ENCODE results near the gene ATP8A2. TPM values are rescaled to one million over a fixed set of nuclear protein-coding genes. Genes with fewer than 3 reads are reported as not detected.

Gene ATP8A2
- polyA plus RNA-seq, 3 donors from 2014 or later: 0.20 to 0.38 TPM; not detected in 1

GRCh38 chr13:25979371-25979770 is 607.6 kb downstream of the ATP8A2 start:
- H3K4me1 Mint-ChIP-seq: peaks cover 0 to 3% of the 10 kb centered on the region in 2 donors
- no peak overlapping the region for H3K4me3 Mint-ChIP-seq
- no peaks in the 10 kb centered on the region for H3K9me3 Mint-ChIP-seq
- no peaks in the 10 kb centered on the region for H3K36me3 Mint-ChIP-seq
- no peak for DNase-seq
- peaks cover 6 to 13% (median 7%) of the 10 kb centered on the region in 3 donors for H3K27me3 Mint-ChIP-seq (ENCODE audit: low read depth in 3 of 3)
- H3K27ac Mint-ChIP-seq: no peak overlapping the region

- peaks cover 3 to 11% (median 6%) of the 10 kb centered on the region in 3 donors for H3K27me3 Mint-ChIP-seq (ENCODE audit: low read depth in 3 of 3)
- no peaks in the 10 kb centered on the region for H3K36me3 Mint-ChIP-seq
- no peaks in the 10 kb centered on the region for H3K9me3 Mint-ChIP-seq
- DNase-seq: no peak
- no peak overlapping the region for H3K4me3 Mint-ChIP-seq
- peaks cover 0 to 3% of the 10 kb centered on the region in 2 donors for H3K4me1 Mint-ChIP-seq
- H3K27ac Mint-ChIP-seq: no peak overlapping the region
Observed at GRCh38 chr13:25980255-25980654, 608.5 kb downstream of the ATP8A2 start.

GRCh38 chr13:25981060-25981459 is 609.3 kb downstream of the ATP8A2 start:
- Mint-ChIP-seq H3K27me3 (ENCODE audit: low read depth in 3 of 3) (peaks cover 3 to 11% (median 6%) of the 10 kb centered on the region in 3 donors), H3K27ac (no peak overlapping the region), H3K4me3 (no peak overlapping the region), H3K4me1 (peaks cover 0 to 3% of the 10 kb centered on the region in 2 donors), H3K36me3 (no peaks in the 10 kb centered on the region), H3K9me3 (no peaks in the 10 kb centered on the region)
- DNase-seq: no peak

- DNase-seq: no peak
Observed at GRCh38 chr13:25982907-25983306, 611.1 kb downstream of the ATP8A2 start.

GRCh38 chr13:25987987-25988386 is 616.2 kb downstream of the ATP8A2 start:
- Mint-ChIP-seq H3K4me1 (peaks cover 0 to 5% of the 10 kb centered on the region in 2 donors), H3K36me3 (peaks cover 0 to 4% (median 0%) of the 10 kb centered on the region in 3 donors), H3K4me3 (no peak overlapping the region), H3K27me3 (ENCODE audit: low read depth in 3 of 3) (peaks cover 0 to 7% (median 0%) of the 10 kb centered on the region in 3 donors), H3K9me3 (no peaks in the 10 kb centered on the region), H3K27ac (no peak overlapping the region)
- no peak for DNase-seq

More at GRCh38 chr13:25982907-25983306, 611.1 kb downstream of the ATP8A2 start:
- no peaks in the 10 kb centered on the region for H3K9me3 Mint-ChIP-seq
- H3K36me3 Mint-ChIP-seq: no peaks in the 10 kb centered on the region
- H3K4me3 Mint-ChIP-seq: no peak overlapping the region
- H3K4me1 Mint-ChIP-seq: no peaks in the 10 kb centered on the region
- no peak overlapping the region for H3K27ac Mint-ChIP-seq
- peaks cover 0 to 4% (median 3%) of the 10 kb centered on the region in 3 donors for H3K27me3 Mint-ChIP-seq (ENCODE audit: low read depth in 3 of 3)

GRCh38 chr13:25988661-25989060 is 616.9 kb downstream of the ATP8A2 start:
- H3K4me1 Mint-ChIP-seq: peaks cover 0 to 5% of the 10 kb centered on the region in 2 donors
- no peak for DNase-seq
- H3K27me3 Mint-ChIP-seq (ENCODE audit: low read depth in 3 of 3): peaks cover 0 to 7% (median 0%) of the 10 kb centered on the region in 3 donors
- no peak overlapping the region for H3K4me3 Mint-ChIP-seq
- no peak overlapping the region for H3K27ac Mint-ChIP-seq
- H3K9me3 Mint-ChIP-seq: peaks cover 0 to 6% (median 1%) of the 10 kb centered on the region in 6 donors
- peaks cover 0 to 4% (median 0%) of the 10 kb centered on the region in 3 donors for H3K36me3 Mint-ChIP-seq

- DNase-seq: no peak
- H3K27me3 Mint-ChIP-seq (ENCODE audit: low read depth in 3 of 3): peaks cover 0 to 7% (median 0%) of the 10 kb centered on the region in 3 donors
- H3K4me3 Mint-ChIP-seq: no peak overlapping the region
- H3K36me3 Mint-ChIP-seq: peaks cover 0 to 7% (median 4%) of the 10 kb centered on the region in 3 donors
- no peak overlapping the region for H3K27ac Mint-ChIP-seq
- peaks cover 0 to 5% of the 10 kb centered on the region in 2 donors for H3K4me1 Mint-ChIP-seq
- peaks cover 3 to 26% (median 13%) of the 10 kb centered on the region in 6 donors for H3K9me3 Mint-ChIP-seq
Observed at GRCh38 chr13:25990801-25991200, 619.0 kb downstream of the ATP8A2 start.

- Mint-ChIP-seq H3K36me3 (peaks cover 0 to 8% (median 4%) of the 10 kb centered on the region in 3 donors), H3K27me3 (ENCODE audit: low read depth in 3 of 3) (peaks cover 0 to 7% (median 0%) of the 10 kb centered on the region in 3 donors), H3K27ac (no peak overlapping the region), H3K9me3 (peaks cover 3 to 26% (median 13%) of the 10 kb centered on the region in 6 donors), H3K4me3 (no peak overlapping the region), H3K4me1 (peaks cover 0 to 5% of the 10 kb centered on the region in 2 donors)
- DNase-seq: no peak
Observed at GRCh38 chr13:25992076-25992475, 620.3 kb downstream of the ATP8A2 start.

- no peak overlapping the region for H3K27ac Mint-ChIP-seq
- no peaks in the 10 kb centered on the region for H3K9me3 Mint-ChIP-seq
- DNase-seq: no peak
- peaks cover 0 to 10% (median 2%) of the 10 kb centered on the region in 3 donors for H3K27me3 Mint-ChIP-seq (ENCODE audit: low read depth in 3 of 3)
- peaks cover 0 to 7% of the 10 kb centered on the region in 2 donors for H3K4me1 Mint-ChIP-seq
- no peaks in the 10 kb centered on the region for H3K36me3 Mint-ChIP-seq
- no peak overlapping the region for H3K4me3 Mint-ChIP-seq
Observed at GRCh38 chr13:26007261-26008125, 635.7 kb downstream of the ATP8A2 start.

- Mint-ChIP-seq H3K4me3 (peak overlapping the region in 1 of 5 donors; percentile 14), H3K36me3 (no peaks in the 10 kb centered on the region), H3K4me1 (peaks cover 0 to 8% of the 10 kb centered on the region in 2 donors), H3K27me3 (ENCODE audit: low read depth in 3 of 3) (peaks cover 0 to 11% (median 2%) of the 10 kb centered on the region in 3 donors), H3K9me3 (no peaks in the 10 kb centered on the region), H3K27ac (no peak overlapping the region)
- DNase-seq: no peak
Observed at GRCh38 chr13:26010487-26011207, 638.9 kb downstream of the ATP8A2 start.

- Mint-ChIP-seq H3K4me1 (peaks cover 0 to 8% of the 10 kb centered on the region in 2 donors), H3K4me3 (peak overlapping the region in 4 of 5 donors; percentile 36 to 66 (median 50)), H3K27me3 (ENCODE audit: low read depth in 3 of 3) (peaks cover 0 to 11% (median 2%) of the 10 kb centered on the region in 3 donors), H3K9me3 (no peaks in the 10 kb centered on the region), H3K27ac (no peak overlapping the region), H3K36me3 (no peaks in the 10 kb centered on the region)
- no peak for DNase-seq
Observed at GRCh38 chr13:26011208-26011573, 639.4 kb downstream of the ATP8A2 start.

- peak overlapping the region; percentile 48 to 82 (median 77) for H3K4me3 Mint-ChIP-seq
- H3K4me1 Mint-ChIP-seq: peaks cover 0 to 8% of the 10 kb centered on the region in 2 donors
- peak; percentile 37 to 45 (median 43) for DNase-seq
- H3K27me3 Mint-ChIP-seq (ENCODE audit: low read depth in 3 of 3): peaks cover 0 to 11% (median 2%) of the 10 kb centered on the region in 3 donors
- peak overlapping the region in 1 of 6 donors; percentile 50 for H3K27ac Mint-ChIP-seq
- no peaks in the 10 kb centered on the region for H3K9me3 Mint-ChIP-seq
- H3K36me3 Mint-ChIP-seq: no peaks in the 10 kb centered on the region
Observed at GRCh38 chr13:26011996-26012821, 640.4 kb downstream of the ATP8A2 start.

GRCh38 chr13:26012995-26013394 is 641.2 kb downstream of the ATP8A2 start:
- Mint-ChIP-seq H3K36me3 (no peaks in the 10 kb centered on the region), H3K27ac (peak overlapping the region in 1 of 6 donors; percentile 19), H3K4me1 (peaks cover 0 to 8% of the 10 kb centered on the region in 2 donors), H3K27me3 (ENCODE audit: low read depth in 3 of 3) (peaks cover 0 to 9% (median 0%) of the 10 kb centered on the region in 3 donors), H3K4me3 (peak overlapping the region in 4 of 5 donors; percentile 66 to 82 (median 78)), H3K9me3 (no peaks in the 10 kb centered on the region)
- no peak for DNase-seq

Data from immature natural killer cell (primary cell).